Thoracic aorta (tissue), 2 donors: Measurements from ENCODE around the gene GAB2. TPM values are rescaled to one million over a fixed set of nuclear protein-coding genes. Genes with fewer than 3 reads are reported as not detected.
A peak's percentile ranks its signal among the peaks of the same experiment; 100 is the strongest.

Experiments used
- ATAC-seq: fragments of 150-250 bp; one replicate; pipeline ENCODE4 v1.8.0; 2017; ENCODE audit warnings: low read depth; ENCODE audit not compliant: insufficient number of reproducible peaks, low FRiP score
- DNase-seq: peaks from one replicate; pipeline ENCODE4 v3.0.0-alpha.2; 2020; ENCODE audit warnings: low spot score
- H3K27ac ChIP-seq, 2 donors: fragments of 200-600 bp; sonication (generic); 1 replicate in 1 of 2; 2 replicates in 1 of 2; pipeline ENCODE4 v1.5.1; 2016; ENCODE audit warnings: mild to moderate bottlenecking in 2 of 2, moderate library complexity in 2 of 2
- H3K27me3 ChIP-seq: fragments of 200-600 bp; sonication (generic); replicated peaks from 2 replicates; pipeline ENCODE4 v1.6.0; 2016; ENCODE audit warnings: mild to moderate bottlenecking; ENCODE audit not compliant: insufficient read depth
- H3K36me3 ChIP-seq: fragments of 200-600 bp; sonication (generic); one replicate; pipeline ENCODE4 v1.5.1; 2016
- H3K4me1 ChIP-seq, 2 donors: fragments of 200-600 bp; sonication (generic); 1 replicate in 1 of 2; 2 replicates in 1 of 2; pipeline versions ENCODE4 v1.5.1 to v1.6.0; 2016; ENCODE audit warnings: low read depth in 2 of 2, mild to moderate bottlenecking in 1 of 2; ENCODE audit not compliant: control insufficient read depth in 1 of 2
- H3K4me3 ChIP-seq: fragments of 200-600 bp; sonication (generic); 2 replicates; pipeline ENCODE4 v1.5.1; 2016; ENCODE audit warnings: mild to moderate bottlenecking
- H3K9me3 ChIP-seq: fragments of 200-600 bp; sonication (generic); 2 replicates; pipeline ENCODE4 v1.5.1; 2016
- CTCF ChIP-seq: fragments of 200-600 bp; sonication (generic); IDR thresholded peaks from one replicate; pipeline ENCODE4 v1.5.1; 2019; ENCODE audit warnings: antibody characterized with exemption
- total RNA-seq, 2 donors: library from RNA; depleted of rRNA; stranded (reverse); fragments of >200 nt; gene quantifications; one replicate each; pipeline versions ENCODE4 v1.1.0 to v1.2.3, GENCODE V29; 2016

The GAB2 gene
- total RNA-seq, 2 donors from 2014 or later = 65.4 to 91.5 TPM

- no peak overlapping the region for H3K27ac ChIP-seq
- no peaks in the 10 kb centered on the region for H3K4me1 ChIP-seq
- H3K4me3 ChIP-seq = no peak overlapping the region
- DNase-seq = no peak
- H3K27me3 ChIP-seq = no peaks in the 10 kb centered on the region
- no peak for TF ChIP-seq CTCF
- H3K36me3 ChIP-seq = peaks cover 77% of the 10 kb centered on the region
- ATAC-seq = no peak
- no peaks in the 10 kb centered on the region for H3K9me3 ChIP-seq
These were observed 196.0 kb downstream of the GAB2 start for GRCh38 chr11:78221396-78222315.

- Histone ChIP-seq H3K9me3 (no peaks in the 10 kb centered on the region), H3K36me3 (peaks cover 73% of the 10 kb centered on the region), H3K27ac (no peak overlapping the region), H3K4me1 (no peaks in the 10 kb centered on the region), H3K4me3 (no peak overlapping the region), H3K27me3 (no peaks in the 10 kb centered on the region)
- DNase-seq (no peak), ATAC-seq (no peak)
- TF ChIP-seq CTCF = no peak
These were observed 197.1 kb downstream of the GAB2 start for GRCh38 chr11:78220218-78221157.

- H3K27ac ChIP-seq = no peak overlapping the region
- peaks cover 0 to 6% of the 10 kb centered on the region in 2 donors for H3K4me1 ChIP-seq
- H3K4me3 ChIP-seq = no peak overlapping the region
- no peaks in the 10 kb centered on the region for H3K9me3 ChIP-seq
- no peaks in the 10 kb centered on the region for H3K27me3 ChIP-seq
- peaks cover 64% of the 10 kb centered on the region for H3K36me3 ChIP-seq
- TF ChIP-seq CTCF = no peak
- ATAC-seq (no peak), DNase-seq (no peak)
These were observed 198.0 kb downstream of the GAB2 start for GRCh38 chr11:78219493-78220217.

DNA sequence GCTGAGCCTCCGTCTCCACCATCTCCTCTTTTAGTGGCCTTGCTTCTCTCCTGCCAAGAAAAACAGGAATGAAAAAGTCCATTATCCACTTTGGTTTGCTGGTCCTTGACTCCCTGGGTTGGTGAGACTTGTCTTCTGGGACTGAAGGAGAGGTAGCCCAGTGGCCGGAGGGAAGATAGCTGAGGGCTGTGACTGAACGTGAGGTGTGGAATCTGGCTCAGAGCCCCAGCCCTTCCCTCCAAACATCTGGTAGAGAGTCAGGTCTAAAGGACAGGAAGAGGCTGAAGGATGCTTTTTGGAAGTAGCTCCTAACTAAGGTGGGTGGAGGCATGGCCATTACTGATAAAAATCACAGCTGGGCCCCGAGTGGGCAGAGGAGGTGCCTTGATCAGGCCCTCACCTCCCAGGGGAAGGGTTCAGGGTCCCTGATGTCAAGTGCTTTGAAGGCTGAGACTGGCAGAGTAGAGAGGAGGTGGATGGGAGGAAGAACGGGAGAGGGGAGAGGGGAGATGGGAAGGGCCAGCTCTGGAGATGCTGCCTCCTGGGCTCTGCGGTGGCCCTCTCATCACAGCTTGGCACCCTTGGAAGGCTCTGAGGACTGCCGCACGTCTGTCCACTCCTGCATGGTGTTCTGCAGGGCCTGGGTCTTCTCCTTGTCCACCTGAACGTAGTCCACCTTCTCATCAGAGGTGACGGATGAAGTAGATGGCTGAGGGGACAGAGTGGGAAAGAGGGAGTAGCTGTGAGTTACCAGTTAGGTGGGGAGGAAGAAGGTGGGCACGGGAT, 198.7 kb downstream of the GAB2 start:
- no peak for TF ChIP-seq CTCF
- H3K27ac ChIP-seq = peak overlapping the region in 1 of 2 donors; percentile 2

More for the DNA sequence above, 198.7 kb downstream of the GAB2 start:
- Histone ChIP-seq H3K36me3 (peaks cover 58% of the 10 kb centered on the region), H3K9me3 (no peaks in the 10 kb centered on the region), H3K4me1 (peaks cover 0 to 10% of the 10 kb centered on the region in 2 donors), H3K4me3 (no peak overlapping the region), H3K27me3 (no peaks in the 10 kb centered on the region)
- DNase-seq = no peak
- no peak for ATAC-seq
